Measurements from ENCODE around the gene PARD3B.

The PARD3B gene

GRCh38 chr2:204652063-204652462 is 106.8 kb downstream of the PARD3B start:
- ATAC-seq (ENCODE audit: insufficient read depth, low read depth), result no peak
- H3K79me2 ChIP-seq (ENCODE audit: insufficient read depth, low read length), result no peaks in the 10 kb centered on the region

GRCh38 chr2:204654669-204655068 is 109.4 kb downstream of the PARD3B start:
- TF ChIP-seq EZH2 (IDR thresholded peaks at IDR 0.05; ENCODE audit: borderline replicate concordance, low read depth, low read length, severe bottlenecking) (no peak), CTCF (IDR thresholded peaks at IDR 0.05; ENCODE audit: borderline replicate concordance, extremely low read depth, low read length, poor library complexity, severe bottlenecking) (no peak)
- H3K27me3 ChIP-seq (ENCODE audit: insufficient read depth, low read length, poor library complexity), result no peaks in the 10 kb centered on the region
- ATAC-seq (ENCODE audit: insufficient read depth, low read depth), result no peak

More at GRCh38 chr2:204652063-204652462, 106.8 kb downstream of the PARD3B start:
- Histone ChIP-seq H3K4me1 (ENCODE audit: insufficient read depth, low read length) (no peaks in the 10 kb centered on the region), H3K9ac (ENCODE audit: low read depth, low read length) (no peak overlapping the region), H3K4me2 (ENCODE audit: insufficient read depth, low read length) (no peak overlapping the region), H3K4me3 (ENCODE audit: low read depth in 1 of 2, low read length in 2 of 2) (no peak overlapping the region), H3K27me3 (ENCODE audit: insufficient read depth, low read length, poor library complexity) (no peaks in the 10 kb centered on the region), H3K36me3 (ENCODE audit: insufficient read depth, low read length) (no peaks in the 10 kb centered on the region), H4K20me1 (ENCODE audit: insufficient read depth, low read length) (no peaks in the 10 kb centered on the region), H3K27ac (ENCODE audit: low read length) (no peak overlapping the region), H3K9me3 (ENCODE audit: insufficient read depth, low read length, severe bottlenecking) (no peaks in the 10 kb centered on the region), H2AFZ (ENCODE audit: low read depth, low read length) (no peak overlapping the region)
- TF ChIP-seq CTCF (IDR thresholded peaks at IDR 0.05; ENCODE audit: borderline replicate concordance, extremely low read depth, low read length, poor library complexity, severe bottlenecking) (no peak), EZH2 (IDR thresholded peaks at IDR 0.05; ENCODE audit: borderline replicate concordance, low read depth, low read length, severe bottlenecking) (no peak)
- no peak for DNase-seq

GRCh38 chr2:204655101-204655500 is 109.8 kb downstream of the PARD3B start:
- no peak for DNase-seq
- no peaks in the 10 kb centered on the region for H3K27me3 ChIP-seq (ENCODE audit: insufficient read depth, low read length, poor library complexity)
- no peaks in the 10 kb centered on the region for H4K20me1 ChIP-seq (ENCODE audit: insufficient read depth, low read length)
- H3K9me3 ChIP-seq (ENCODE audit: insufficient read depth, low read length, severe bottlenecking), result no peaks in the 10 kb centered on the region
- ATAC-seq (ENCODE audit: insufficient read depth, low read depth), result no peak
- no peak overlapping the region for H3K27ac ChIP-seq (ENCODE audit: low read length)
- H3K9ac ChIP-seq (ENCODE audit: low read depth, low read length), result no peak overlapping the region
- H3K36me3 ChIP-seq (ENCODE audit: insufficient read depth, low read length), result no peaks in the 10 kb centered on the region
- no peak overlapping the region for H3K4me3 ChIP-seq (ENCODE audit: low read depth in 1 of 2, low read length in 2 of 2)
- H2AFZ ChIP-seq (ENCODE audit: low read depth, low read length), result no peak overlapping the region
- TF ChIP-seq CTCF (IDR thresholded peaks at IDR 0.05; ENCODE audit: borderline replicate concordance, extremely low read depth, low read length, poor library complexity, severe bottlenecking) (no peak), EZH2 (IDR thresholded peaks at IDR 0.05; ENCODE audit: borderline replicate concordance, low read depth, low read length, severe bottlenecking) (no peak)
- H3K79me2 ChIP-seq (ENCODE audit: insufficient read depth, low read length), result no peaks in the 10 kb centered on the region
- no peaks in the 10 kb centered on the region for H3K4me1 ChIP-seq (ENCODE audit: insufficient read depth, low read length)
- H3K4me2 ChIP-seq (ENCODE audit: insufficient read depth, low read length), result no peak overlapping the region

More at GRCh38 chr2:204654669-204655068, 109.4 kb downstream of the PARD3B start:
- Histone ChIP-seq H3K9me3 (ENCODE audit: insufficient read depth, low read length, severe bottlenecking) (no peaks in the 10 kb centered on the region), H3K4me2 (ENCODE audit: insufficient read depth, low read length) (no peak overlapping the region), H3K36me3 (ENCODE audit: insufficient read depth, low read length) (no peaks in the 10 kb centered on the region), H3K9ac (ENCODE audit: low read depth, low read length) (no peak overlapping the region), H4K20me1 (ENCODE audit: insufficient read depth, low read length) (no peaks in the 10 kb centered on the region), H3K4me3 (ENCODE audit: low read depth in 1 of 2, low read length in 2 of 2) (no peak overlapping the region), H3K4me1 (ENCODE audit: insufficient read depth, low read length) (no peaks in the 10 kb centered on the region), H3K27ac (ENCODE audit: low read length) (no peak overlapping the region), H2AFZ (ENCODE audit: low read depth, low read length) (no peak overlapping the region), H3K79me2 (ENCODE audit: insufficient read depth, low read length) (no peaks in the 10 kb centered on the region)
- DNase-seq, result no peak

- no peaks in the 10 kb centered on the region for H3K9me3 ChIP-seq (ENCODE audit: insufficient read depth, low read length, severe bottlenecking)
- DNase-seq, result no peak
These were observed 110.4 kb downstream of the PARD3B start for GRCh38 chr2:204655626-204656025.

More at GRCh38 chr2:204655626-204656025, 110.4 kb downstream of the PARD3B start:
- no peaks in the 10 kb centered on the region for H3K36me3 ChIP-seq (ENCODE audit: insufficient read depth, low read length)
- no peak overlapping the region for H3K4me3 ChIP-seq (ENCODE audit: low read depth in 1 of 2, low read length in 2 of 2)
- no peak for ATAC-seq (ENCODE audit: insufficient read depth, low read depth)
- H2AFZ ChIP-seq (ENCODE audit: low read depth, low read length), result no peak overlapping the region
- no peak overlapping the region for H3K9ac ChIP-seq (ENCODE audit: low read depth, low read length)
- no peak for TF ChIP-seq CTCF (IDR thresholded peaks at IDR 0.05; ENCODE audit: borderline replicate concordance, extremely low read depth, low read length, poor library complexity, severe bottlenecking)
- TF ChIP-seq EZH2 (IDR thresholded peaks at IDR 0.05; ENCODE audit: borderline replicate concordance, low read depth, low read length, severe bottlenecking), result no peak
- no peaks in the 10 kb centered on the region for H3K27me3 ChIP-seq (ENCODE audit: insufficient read depth, low read length, poor library complexity)
- H3K79me2 ChIP-seq (ENCODE audit: insufficient read depth, low read length), result no peaks in the 10 kb centered on the region
- H3K4me2 ChIP-seq (ENCODE audit: insufficient read depth, low read length), result no peak overlapping the region
- no peak overlapping the region for H3K27ac ChIP-seq (ENCODE audit: low read length)
- no peaks in the 10 kb centered on the region for H4K20me1 ChIP-seq (ENCODE audit: insufficient read depth, low read length)
- no peaks in the 10 kb centered on the region for H3K4me1 ChIP-seq (ENCODE audit: insufficient read depth, low read length)

Measured in DND-41 (cell line).